MM.1S (cell line): ENCODE data around the gene MIGA1.

Source experiments
- DNase-seq: peaks from one replicate; pipeline ENCODE4 v3.0.0-alpha.2; 2015
- H2AFZ ChIP-seq: fragments of 300-600 bp; sonication (generic); 2 replicates; pipeline ENCODE4 v1.6.0; 2016; ENCODE audit warnings: antibody characterized with exemption, low read length
- H3F3A ChIP-seq: fragments of 300-600 bp; sonication (generic); 2 replicates; pipeline ENCODE4 v1.6.1; 2016; ENCODE audit warnings: mild to moderate bottlenecking, antibody characterized with exemption, low read length, moderate library complexity, mixed read lengths; ENCODE audit not compliant: insufficient read depth
- H3K27ac ChIP-seq: fragments of 300-600 bp; sonication (generic); 2 replicates; pipeline ENCODE4 v1.5.1; 2016; ENCODE audit warnings: mild to moderate bottlenecking, low read length
- H3K27me3 ChIP-seq: fragments of 300-600 bp; sonication (generic); replicated peaks from 2 replicates; pipeline ENCODE4 v1.6.0; 2016; ENCODE audit warnings: low read length; ENCODE audit not compliant: insufficient read depth
- H3K36me3 ChIP-seq: fragments of 300-600 bp; sonication (generic); replicated peaks from 2 replicates; pipeline ENCODE4 v1.6.1; 2016; ENCODE audit warnings: mild to moderate bottlenecking, low read length, mixed read lengths; ENCODE audit not compliant: insufficient read depth
- H3K4me1 ChIP-seq: fragments of 300-600 bp; sonication (generic); 2 replicates; pipeline ENCODE4 v1.6.1; 2016; ENCODE audit warnings: low read length, mixed read lengths
- H3K4me2 ChIP-seq: fragments of 300-600 bp; sonication (generic); 2 replicates; pipeline ENCODE4 v1.6.0; 2016; ENCODE audit warnings: low read depth, low read length
- H3K4me3 ChIP-seq: fragments of 300-600 bp; sonication (generic); 2 replicates; pipeline ENCODE4 v1.5.1; 2016; ENCODE audit warnings: low read length, mixed read lengths
- H3K79me2 ChIP-seq: fragments of 300-600 bp; sonication (generic); 2 replicates; pipeline ENCODE4 v1.6.1; 2016; ENCODE audit warnings: mixed run types, low read length, mixed read lengths
- H3K9ac ChIP-seq: fragments of 300-600 bp; sonication (generic); 2 replicates; pipeline ENCODE4 v1.6.1; 2016; ENCODE audit warnings: low read length, mixed read lengths
- H3K9me2 ChIP-seq: fragments of 300-600 bp; sonication (generic); replicated peaks from 2 replicates; pipeline ENCODE4 v1.6.1; 2016; ENCODE audit warnings: mild to moderate bottlenecking, low read length, mixed read lengths; ENCODE audit not compliant: insufficient read depth
- H3K9me3 ChIP-seq: fragments of 300-600 bp; sonication (generic); replicated peaks from 2 replicates; pipeline ENCODE4 v1.6.1; 2016; ENCODE audit warnings: mild to moderate bottlenecking, low read length, mixed read lengths; ENCODE audit not compliant: insufficient read depth
- H4K20me1 ChIP-seq: fragments of 300-600 bp; sonication (generic); 2 replicates; pipeline ENCODE4 v1.6.1; 2016; ENCODE audit warnings: mild to moderate bottlenecking, low read length, moderate library complexity, mixed read lengths; ENCODE audit not compliant: insufficient read depth
- EZH2 ChIP-seq: fragments of 300-600 bp; sonication (generic); optimal IDR thresholded peaks from 2 replicates; pipeline ENCODE3; 2017; ENCODE audit warnings: low read depth, mild to moderate bottlenecking, antibody characterized with exemption, low read length, mixed read lengths
- EZH2phosphoT487 ChIP-seq: fragments of 300-600 bp; sonication (generic); IDR thresholded peaks from 2 replicates; pipeline ENCODE4 v1.6.1; 2018; ENCODE audit warnings: antibody characterized with exemption, low read length
- TF ChIP-seq, protein P1 (sequence below): fragments of 300-600 bp; sonication (generic); IDR thresholded peaks from 2 replicates; pipeline ENCODE4 v1.5.1; 2016; ENCODE audit warnings: antibody characterized with exemption, low read length, mixed read lengths

The MIGA1 gene

GRCh38 chr1:77834771-77835334 is 55.4 kb downstream of the MIGA1 start:
- no peak overlapping the region for H3K9ac ChIP-seq
- no peaks in the 10 kb centered on the region for H3K9me3 ChIP-seq
- no peak for DNase-seq
- no peaks in the 10 kb centered on the region for H3K36me3 ChIP-seq
- H3K4me2 ChIP-seq: no peak overlapping the region
- no peaks in the 10 kb centered on the region for H3F3A ChIP-seq
- H3K27ac ChIP-seq: no peak overlapping the region
- TF ChIP-seq EZH2phosphoT487 (no peak), EZH2 (no peak)
- TF ChIP-seq, protein P1, sequence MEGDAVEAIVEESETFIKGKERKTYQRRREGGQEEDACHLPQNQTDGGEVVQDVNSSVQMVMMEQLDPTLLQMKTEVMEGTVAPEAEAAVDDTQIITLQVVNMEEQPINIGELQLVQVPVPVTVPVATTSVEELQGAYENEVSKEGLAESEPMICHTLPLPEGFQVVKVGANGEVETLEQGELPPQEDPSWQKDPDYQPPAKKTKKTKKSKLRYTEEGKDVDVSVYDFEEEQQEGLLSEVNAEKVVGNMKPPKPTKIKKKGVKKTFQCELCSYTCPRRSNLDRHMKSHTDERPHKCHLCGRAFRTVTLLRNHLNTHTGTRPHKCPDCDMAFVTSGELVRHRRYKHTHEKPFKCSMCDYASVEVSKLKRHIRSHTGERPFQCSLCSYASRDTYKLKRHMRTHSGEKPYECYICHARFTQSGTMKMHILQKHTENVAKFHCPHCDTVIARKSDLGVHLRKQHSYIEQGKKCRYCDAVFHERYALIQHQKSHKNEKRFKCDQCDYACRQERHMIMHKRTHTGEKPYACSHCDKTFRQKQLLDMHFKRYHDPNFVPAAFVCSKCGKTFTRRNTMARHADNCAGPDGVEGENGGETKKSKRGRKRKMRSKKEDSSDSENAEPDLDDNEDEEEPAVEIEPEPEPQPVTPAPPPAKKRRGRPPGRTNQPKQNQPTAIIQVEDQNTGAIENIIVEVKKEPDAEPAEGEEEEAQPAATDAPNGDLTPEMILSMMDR: no peak
- H3K27me3 ChIP-seq: no peaks in the 10 kb centered on the region
- H3K79me2 ChIP-seq: no peaks in the 10 kb centered on the region
- H3K4me3 ChIP-seq: no peak overlapping the region
- no peaks in the 10 kb centered on the region for H3K4me1 ChIP-seq
- no peaks in the 10 kb centered on the region for H4K20me1 ChIP-seq
- H2AFZ ChIP-seq: no peak overlapping the region
- H3K9me2 ChIP-seq: no peaks in the 10 kb centered on the region

- no peak overlapping the region for H3K4me3 ChIP-seq
- no peaks in the 10 kb centered on the region for H3K36me3 ChIP-seq
- TF ChIP-seq EZH2phosphoT487 (no peak), EZH2 (no peak)
- TF ChIP-seq, protein P1: no peak
- H4K20me1 ChIP-seq: no peaks in the 10 kb centered on the region
- H3K9me2 ChIP-seq: no peaks in the 10 kb centered on the region
- no peaks in the 10 kb centered on the region for H3K79me2 ChIP-seq
- H3K4me2 ChIP-seq: no peak overlapping the region
- no peak overlapping the region for H3K9ac ChIP-seq
- H3F3A ChIP-seq: no peaks in the 10 kb centered on the region
- H3K27ac ChIP-seq: no peak overlapping the region
- H3K27me3 ChIP-seq: no peaks in the 10 kb centered on the region
- H3K4me1 ChIP-seq: no peaks in the 10 kb centered on the region
- no peaks in the 10 kb centered on the region for H3K9me3 ChIP-seq
- DNase-seq: no peak
- no peak overlapping the region for H2AFZ ChIP-seq
These were observed 62.1 kb downstream of the MIGA1 start for GRCh38 chr1:77841574-77841973.

- Histone ChIP-seq H3K4me3 (no peak overlapping the region), H4K20me1 (no peaks in the 10 kb centered on the region), H3K4me2 (no peak overlapping the region), H3K4me1 (no peaks in the 10 kb centered on the region), H3K9me3 (no peaks in the 10 kb centered on the region), H3F3A (no peaks in the 10 kb centered on the region), H3K9me2 (no peaks in the 10 kb centered on the region), H3K79me2 (no peaks in the 10 kb centered on the region), H3K36me3 (no peaks in the 10 kb centered on the region), H3K27me3 (no peaks in the 10 kb centered on the region), H2AFZ (no peak overlapping the region), H3K27ac (no peak overlapping the region), H3K9ac (no peak overlapping the region)
- no peak for TF ChIP-seq EZH2phosphoT487
- TF ChIP-seq, protein P1: no peak
- no peak for TF ChIP-seq EZH2
- no peak for DNase-seq
These were observed 66.5 kb downstream of the MIGA1 start for GRCh38 chr1:77845951-77846350.
